Testis (tissue), 3 donors: ENCODE results near the gene ZDHHC7. TPM values are rescaled to one million over a fixed set of nuclear protein-coding genes. Genes with fewer than 3 reads are reported as not detected.
A peak's percentile ranks its signal among the peaks of the same experiment; 100 is the strongest.

Experiments used
- DNase-seq: peaks from one replicate; pipeline ENCODE4 v3.0.0-alpha.2; 2019
- H3K27ac ChIP-seq, 2 donors: fragments of 200-600 bp; sonication (generic); one replicate each; pipeline ENCODE4 v1.5.1; 2019
- H3K27me3 ChIP-seq: fragments of 200-600 bp; sonication (generic); one replicate; pipeline ENCODE4 v1.5.1; 2019
- H3K36me3 ChIP-seq: fragments of 200-600 bp; sonication (generic); one replicate; pipeline ENCODE4 v1.5.1; 2017; ENCODE audit warnings: low read depth; ENCODE audit errors: missing control alignments
- H3K4me1 ChIP-seq: fragments of 200-600 bp; sonication (generic); one replicate; pipeline ENCODE4 v1.5.1; 2019
- H3K4me3 ChIP-seq, 2 donors: fragments of 200-600 bp; sonication (generic); one replicate each; pipeline ENCODE4 v1.5.1; 2017 to 2019
- H3K9me3 ChIP-seq: fragments of 200-600 bp; sonication (generic); one replicate; pipeline ENCODE4 v1.5.1; 2017
- CTCF ChIP-seq, 3 experiments: fragments of 450-650 bp in 2 of 3; fragments of 200-600 bp in 1 of 3; sonication (generic) in 1 of 3; IDR thresholded peaks; one replicate each; pipeline ENCODE4 v1.5.1; 2016 to 2019; ENCODE audit warnings: antibody characterized with exemption in 3 of 3, mild to moderate bottlenecking in 2 of 3, moderate library complexity in 1 of 3
- POLR2A ChIP-seq: fragments of 450-650 bp; IDR thresholded peaks from one replicate; pipeline ENCODE4 v1.6.1; 2017; ENCODE audit warnings: antibody characterized with exemption, mild to moderate bottlenecking, moderate library complexity
- WGBS, 2 donors: methylation state at CpG; one replicate each; pipeline ENCODE4 v1.1.5; 2018; 5-methylcytosine and 5-hydroxymethylcytosine counted together
- intact Hi-C: fragments of 100-400 bp; cut with DNase I; formaldehyde crosslinking; loops from one replicate; pipeline ENCODE4 v1.15.1; 2023; ENCODE audit warnings: low total_unique reads
- polyA plus RNA-seq: library from polyadenylated mRNA; stranded (reverse); fragments of 350-450 nt; fragmentation: Illumina TruSeq; extraction: RNeasy Lipid Tissue Mini Kit (QIAGEN cat#74804); gene quantifications from one replicate; pipeline ENCODE4 v1.2.3, GENCODE V29; 2014; ENCODE audit warnings: low read depth, low replicate concordance; ENCODE audit not compliant: insufficient read depth
- total RNA-seq, 2 donors: library from RNA; depleted of rRNA; stranded (reverse); fragments of >200 nt; gene quantifications; one replicate each; pipeline ENCODE4 v1.2.3, GENCODE V29; 2016

Gene ZDHHC7
- total and polyA plus RNA-seq, 3 donors from 2014 or later: 29.4 to 42.7 (median 35.0) TPM

GRCh38 chr16:84933774-84934631 lies 77.3 kb downstream of the ZDHHC7 start:
- TF ChIP-seq POLR2A (no peak), CTCF (IDR thresholded peaks at IDR 0.05) (no peak)
- Histone ChIP-seq H3K27me3 (no peaks in the 10 kb centered on the region), H3K4me3 (no peak overlapping the region), H3K9me3 (no peaks in the 10 kb centered on the region), H3K4me1 (peaks cover 38% of the 10 kb centered on the region), H3K36me3 (no peaks in the 10 kb centered on the region), H3K27ac (peak overlapping the region; percentile 69 to 77)
- 20 to 42% methylated on average over 11 to 28 of the region's 29 CpGs for WGBS, 2 donors
- intact Hi-C loops: no loop called here
- peak; percentile 91 for DNase-seq

- Histone ChIP-seq H3K36me3 (no peaks in the 10 kb centered on the region), H3K4me1 (peaks cover 51% of the 10 kb centered on the region), H3K27ac (peak overlapping the region in 1 of 2 donors; percentile 69), H3K4me3 (no peak overlapping the region), H3K27me3 (no peaks in the 10 kb centered on the region), H3K9me3 (no peaks in the 10 kb centered on the region)
- 62 to 88% methylated on average over 2 to 5 of the region's 5 CpGs for WGBS, 2 donors
- TF ChIP-seq POLR2A (no peak), CTCF (IDR thresholded peaks at IDR 0.05) (no peak)
- DNase-seq: no peak
- intact Hi-C loops: no loop called here
Measured at GRCh38 chr16:84932681-84933080, 78.7 kb downstream of the ZDHHC7 start.

GRCh38 chr16:84931506-84931905 lies 79.8 kb downstream of the ZDHHC7 start:
- no peak for DNase-seq
- no peak for TF ChIP-seq CTCF (IDR thresholded peaks at IDR 0.05)
- no peak for TF ChIP-seq POLR2A
- intact Hi-C loops: no loop called here
- H3K4me3 ChIP-seq: no peak overlapping the region
- H3K4me1 ChIP-seq: peaks cover 59% of the 10 kb centered on the region
- 77 to 88% methylated on average over 1 to 8 of the region's 8 CpGs for WGBS, 2 donors
- no peaks in the 10 kb centered on the region for H3K36me3 ChIP-seq
- H3K9me3 ChIP-seq: no peaks in the 10 kb centered on the region
- peak overlapping the region in 1 of 2 donors; percentile 25 for H3K27ac ChIP-seq
- H3K27me3 ChIP-seq: no peaks in the 10 kb centered on the region

- Histone ChIP-seq H3K27ac (peak overlapping the region in 1 of 2 donors; percentile 25), H3K4me1 (peaks cover 59% of the 10 kb centered on the region), H3K9me3 (no peaks in the 10 kb centered on the region), H3K4me3 (no peak overlapping the region), H3K36me3 (no peaks in the 10 kb centered on the region), H3K27me3 (no peaks in the 10 kb centered on the region)
- WGBS, 2 donors: 84 to 90% methylated on average over 4 of the region's 4 CpGs
- no peak for DNase-seq
- intact Hi-C loops: no loop called here
- TF ChIP-seq POLR2A (no peak), CTCF (IDR thresholded peaks at IDR 0.05) (no peak)
Measured at GRCh38 chr16:84931107-84931494, 80.2 kb downstream of the ZDHHC7 start.
